SU-DHL-6 (cell line): ENCODE data around the gene GSTM5.

Experiments
- EZH2phosphoT487 ChIP-seq: fragments of 200-600 bp; sonication (generic), shearing (Covaris generic); conservative IDR thresholded peaks from 2 replicates; pipeline ENCODE4 v1.6.1; 2018; ENCODE audit warnings: mild to moderate bottlenecking, antibody characterized with exemption, low read length, moderate library complexity, mixed read lengths
- TF ChIP-seq, protein P1 (sequence below): fragments of 200-600 bp; sonication (generic); IDR thresholded peaks from one replicate; pipeline ENCODE4 v1.5.1; 2017; ENCODE audit warnings: antibody characterized with exemption, mild to moderate bottlenecking, low read length, moderate library complexity; ENCODE audit not compliant: insufficient read depth, poor library complexity, severe bottlenecking

DNA sequence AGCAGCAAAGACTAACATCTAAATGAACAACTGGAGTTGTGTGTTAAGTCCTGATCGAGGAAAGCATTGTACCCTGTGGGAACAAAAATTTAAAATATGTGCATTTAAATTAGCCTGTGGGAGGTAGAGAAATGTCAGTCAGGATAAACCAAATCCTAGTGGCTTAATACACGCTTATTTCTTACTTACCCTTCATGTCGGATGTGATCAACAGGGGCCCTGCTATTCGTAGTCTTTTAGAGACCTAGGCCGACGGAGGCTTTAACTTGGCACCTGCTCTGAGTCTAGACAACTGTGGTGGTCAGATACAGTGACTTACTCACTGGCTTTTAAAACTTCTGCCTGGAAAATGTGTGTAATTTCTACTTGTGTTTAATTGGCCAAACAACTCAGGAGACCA, 18.6 kb downstream of the GSTM5 start:
- TF ChIP-seq, protein P1, sequence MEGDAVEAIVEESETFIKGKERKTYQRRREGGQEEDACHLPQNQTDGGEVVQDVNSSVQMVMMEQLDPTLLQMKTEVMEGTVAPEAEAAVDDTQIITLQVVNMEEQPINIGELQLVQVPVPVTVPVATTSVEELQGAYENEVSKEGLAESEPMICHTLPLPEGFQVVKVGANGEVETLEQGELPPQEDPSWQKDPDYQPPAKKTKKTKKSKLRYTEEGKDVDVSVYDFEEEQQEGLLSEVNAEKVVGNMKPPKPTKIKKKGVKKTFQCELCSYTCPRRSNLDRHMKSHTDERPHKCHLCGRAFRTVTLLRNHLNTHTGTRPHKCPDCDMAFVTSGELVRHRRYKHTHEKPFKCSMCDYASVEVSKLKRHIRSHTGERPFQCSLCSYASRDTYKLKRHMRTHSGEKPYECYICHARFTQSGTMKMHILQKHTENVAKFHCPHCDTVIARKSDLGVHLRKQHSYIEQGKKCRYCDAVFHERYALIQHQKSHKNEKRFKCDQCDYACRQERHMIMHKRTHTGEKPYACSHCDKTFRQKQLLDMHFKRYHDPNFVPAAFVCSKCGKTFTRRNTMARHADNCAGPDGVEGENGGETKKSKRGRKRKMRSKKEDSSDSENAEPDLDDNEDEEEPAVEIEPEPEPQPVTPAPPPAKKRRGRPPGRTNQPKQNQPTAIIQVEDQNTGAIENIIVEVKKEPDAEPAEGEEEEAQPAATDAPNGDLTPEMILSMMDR, result no peak
- no peak for TF ChIP-seq EZH2phosphoT487
